Astrocyte of the spinal cord (primary cell): ENCODE measurements around the gene PRMT3.
"Not testable (repeated sequence)": the region's sequence is repeated elsewhere in the genome, so short reads cannot be mapped to it uniquely, and the experiment has no call there.

Source experiments
- DNase-seq: peaks from one replicate; pipeline ENCODE4 v3.0.0; 2011; ENCODE audit warnings: low read depth, low spot score
- H3K4me3 ChIP-seq: 2 replicates; pipeline ENCODE4 v1.5.1; 2011; ENCODE audit warnings: low read depth, mild to moderate bottlenecking, low read length, moderate library complexity
- CTCF ChIP-seq: IDR thresholded peaks from 2 replicates; pipeline ENCODE4 v1.5.1; 2012; ENCODE audit warnings: low read depth, mild to moderate bottlenecking, low read length, inconsistent platforms
- in situ Hi-C: cut with HindIII; loops from 2 replicates; pipeline ENCODE4 v1.10.0; 2017; ENCODE audit warnings: low sequenced_read_pairs

PRMT3 gene

DNA sequence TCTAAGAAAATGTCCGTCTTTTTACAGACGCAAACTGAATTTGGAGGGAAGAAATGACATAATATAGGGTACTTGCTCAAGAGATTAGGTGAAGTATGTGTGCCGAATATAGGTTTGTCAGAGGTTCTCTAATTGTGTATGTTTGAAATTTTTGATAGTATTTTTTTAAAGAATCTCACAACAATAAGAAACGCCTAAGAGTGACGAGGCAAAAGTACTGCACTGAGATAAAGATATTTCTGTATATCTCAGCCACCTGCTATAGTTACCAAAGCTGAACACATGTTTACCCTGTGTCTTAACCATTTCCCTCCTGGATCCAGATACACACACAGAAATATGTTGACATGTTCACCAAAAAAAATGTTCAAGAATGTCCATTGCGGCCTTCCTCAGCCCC lies 92.0 kb downstream of the PRMT3 start:
- no peak for TF ChIP-seq CTCF
- DNase-seq, result no peak
- in situ Hi-C loops, result no loop called here
- H3K4me3 ChIP-seq, result no peak overlapping the region

GRCh38 chr11:20483931-20484330 lies 96.4 kb downstream of the PRMT3 start:
- in situ Hi-C loops, result no loop called here
- DNase-seq, result peak; percentile 10
- H3K4me3 ChIP-seq, result no peak overlapping the region
- TF ChIP-seq CTCF, result no peak

GRCh38 chr11:20484416-20484815 lies 96.9 kb downstream of the PRMT3 start:
- H3K4me3 ChIP-seq, in situ Hi-C loops, DNase-seq: not testable (repeated sequence)

- no peak for TF ChIP-seq CTCF
- no peak overlapping the region for H3K4me3 ChIP-seq
- in situ Hi-C loops, result no loop called here
- DNase-seq, result peak; percentile 5
Observed at GRCh38 chr11:20488352-20488751, 100.8 kb downstream of the PRMT3 start.

GRCh38 chr11:20489948-20490347 lies 102.4 kb downstream of the PRMT3 start:
- DNase-seq, result no peak
- in situ Hi-C loops, result no loop called here
- H3K4me3 ChIP-seq, result no peak overlapping the region
- no peak for TF ChIP-seq CTCF

GRCh38 chr11:20493340-20493739 lies 105.8 kb downstream of the PRMT3 start:
- TF ChIP-seq CTCF, result no peak
- in situ Hi-C loops, result no loop called here
- H3K4me3 ChIP-seq, result no peak overlapping the region
- no peak for DNase-seq

GRCh38 chr11:20497124-20497792 lies 109.7 kb downstream of the PRMT3 start:
- no peak for TF ChIP-seq CTCF
- in situ Hi-C loops, result no loop called here
- no peak overlapping the region for H3K4me3 ChIP-seq
- no peak for DNase-seq
